Osteoblast (primary cell): Measurements from ENCODE around the gene IMMP1L. TPM values are rescaled to one million over a fixed set of nuclear protein-coding genes. Genes with fewer than 3 reads are reported as not detected.

Experiments used
- DNase-seq: peaks from one replicate; pipeline ENCODE4 v3.0.0; 2011; ENCODE audit warnings: low spot score, mixed read lengths; ENCODE audit not compliant: insufficient read length; ENCODE audit errors: missing footprints
- H2AFZ ChIP-seq: 2 replicates; pipeline ENCODE4 v1.6.0; 2011; ENCODE audit warnings: mild to moderate bottlenecking, low read length
- H3K27ac ChIP-seq: 2 replicates; pipeline ENCODE4 v1.5.1; 2011; ENCODE audit warnings: mild to moderate bottlenecking, low read depth, low read length, moderate library complexity
- H3K27me3 ChIP-seq: 2 replicates; pipeline ENCODE4 v1.6.0; 2012; ENCODE audit warnings: mild to moderate bottlenecking, control low read depth, inconsistent platforms, low read length, moderate library complexity; ENCODE audit not compliant: insufficient read depth
- H3K36me3 ChIP-seq: 2 replicates; pipeline ENCODE4 v1.5.1; 2011; ENCODE audit warnings: mild to moderate bottlenecking, low read length, control low read depth, moderate library complexity; ENCODE audit not compliant: insufficient read depth
- H3K4me1 ChIP-seq: 2 replicates; pipeline ENCODE4 v1.5.1; 2011; ENCODE audit warnings: mild to moderate bottlenecking, low read length, control low read depth, moderate library complexity; ENCODE audit not compliant: insufficient read depth
- H3K4me2 ChIP-seq: 2 replicates; pipeline ENCODE4 v1.6.0; 2011; ENCODE audit warnings: mild to moderate bottlenecking, low read length; ENCODE audit not compliant: insufficient read depth
- H3K4me3 ChIP-seq: fragments of 200-600 bp; sonication (generic); 3 replicates; pipeline ENCODE4 v1.5.1; 2012; ENCODE audit warnings: mild to moderate bottlenecking, low read length, inconsistent platforms; ENCODE audit not compliant: insufficient read depth
- H3K79me2 ChIP-seq: 2 replicates; pipeline ENCODE4 v1.6.0; 2012; ENCODE audit warnings: mild to moderate bottlenecking, low read length, control low read depth, inconsistent platforms; ENCODE audit not compliant: insufficient read depth
- H3K9me3 ChIP-seq: 2 replicates; pipeline ENCODE4 v1.5.1; 2011; ENCODE audit warnings: low read depth, low read length, control low read depth
- H4K20me1 ChIP-seq: 2 replicates; pipeline ENCODE4 v1.6.0; 2012; ENCODE audit warnings: mild to moderate bottlenecking, low read length, control low read depth; ENCODE audit not compliant: insufficient read depth
- CTCF ChIP-seq: IDR thresholded peaks from 2 replicates; pipeline ENCODE4 v1.5.1; 2011; ENCODE audit warnings: mild to moderate bottlenecking, low read depth, low read length, moderate library complexity; ENCODE audit errors: extremely low read depth
- total RNA-seq: library from RNA; depleted of rRNA; stranded (reverse); fragments of >200 nt; gene quantifications from 2 replicates; pipeline ENCODE4 v1.2.3, GENCODE V29; 2012

Gene IMMP1L
- total RNA-seq, 1 donor = 8.7 TPM

GRCh38 chr11:31433851-31434250 lies 75.6 kb downstream of the IMMP1L start:
- Histone ChIP-seq H3K27me3 (no peaks in the 10 kb centered on the region), H3K4me1 (peaks cover 16% of the 10 kb centered on the region), H3K4me3 (no peak overlapping the region), H3K36me3 (peaks cover 10% of the 10 kb centered on the region), H3K4me2 (no peak overlapping the region), H3K79me2 (no peaks in the 10 kb centered on the region), H4K20me1 (no peaks in the 10 kb centered on the region), H2AFZ (no peak overlapping the region), H3K9me3 (no peaks in the 10 kb centered on the region), H3K27ac (no peak overlapping the region)
- TF ChIP-seq CTCF = no peak
- no peak for DNase-seq

- TF ChIP-seq CTCF = no peak
- Histone ChIP-seq H3K9me3 (no peaks in the 10 kb centered on the region), H3K4me2 (no peak overlapping the region), H3K4me1 (no peaks in the 10 kb centered on the region), H3K27ac (no peak overlapping the region), H3K4me3 (no peak overlapping the region), H4K20me1 (no peaks in the 10 kb centered on the region), H3K27me3 (no peaks in the 10 kb centered on the region), H3K36me3 (peaks cover 5% of the 10 kb centered on the region), H2AFZ (no peak overlapping the region), H3K79me2 (no peaks in the 10 kb centered on the region)
- no peak for DNase-seq
These were observed 84.8 kb downstream of the IMMP1L start for GRCh38 chr11:31424652-31425051.

- H3K4me1 ChIP-seq = no peaks in the 10 kb centered on the region
- H3K36me3 ChIP-seq = no peaks in the 10 kb centered on the region
- H3K9me3 ChIP-seq = no peaks in the 10 kb centered on the region
- no peak for DNase-seq
- H4K20me1 ChIP-seq = no peaks in the 10 kb centered on the region
- H3K27ac ChIP-seq = no peak overlapping the region
- no peak overlapping the region for H2AFZ ChIP-seq
- no peaks in the 10 kb centered on the region for H3K79me2 ChIP-seq
- no peak overlapping the region for H3K4me3 ChIP-seq
- no peak overlapping the region for H3K4me2 ChIP-seq
- TF ChIP-seq CTCF = no peak
- H3K27me3 ChIP-seq = no peaks in the 10 kb centered on the region
These were observed 86.7 kb downstream of the IMMP1L start for GRCh38 chr11:31422703-31423102.

- no peaks in the 10 kb centered on the region for H3K79me2 ChIP-seq
- no peak overlapping the region for H2AFZ ChIP-seq
- no peak overlapping the region for H3K4me2 ChIP-seq
- no peaks in the 10 kb centered on the region for H3K27me3 ChIP-seq
- no peaks in the 10 kb centered on the region for H3K36me3 ChIP-seq
- no peaks in the 10 kb centered on the region for H4K20me1 ChIP-seq
- no peak overlapping the region for H3K27ac ChIP-seq
- H3K4me1 ChIP-seq = no peaks in the 10 kb centered on the region
- H3K4me3 ChIP-seq = no peak overlapping the region
- TF ChIP-seq CTCF = no peak
- no peak for DNase-seq
- H3K9me3 ChIP-seq = no peaks in the 10 kb centered on the region
These were observed 87.6 kb downstream of the IMMP1L start for GRCh38 chr11:31421820-31422219.
